Retinal pigment epithelial cell (primary cell): ENCODE results near the gene LIPC.

Source experiments
- DNase-seq: peaks from one replicate; pipeline ENCODE4 v3.0.0-alpha.2; 2010; ENCODE audit warnings: low read depth
- H3K4me3 ChIP-seq: 2 replicates; pipeline ENCODE4 v1.5.1; 2011; ENCODE audit warnings: mild to moderate bottlenecking, low read length, control low read depth, moderate library complexity
- CTCF ChIP-seq: conservative IDR thresholded peaks from 2 replicates; pipeline ENCODE4 v1.5.1; 2011; ENCODE audit warnings: low read depth, low read length, control low read depth, inconsistent platforms

LIPC gene

DNA sequence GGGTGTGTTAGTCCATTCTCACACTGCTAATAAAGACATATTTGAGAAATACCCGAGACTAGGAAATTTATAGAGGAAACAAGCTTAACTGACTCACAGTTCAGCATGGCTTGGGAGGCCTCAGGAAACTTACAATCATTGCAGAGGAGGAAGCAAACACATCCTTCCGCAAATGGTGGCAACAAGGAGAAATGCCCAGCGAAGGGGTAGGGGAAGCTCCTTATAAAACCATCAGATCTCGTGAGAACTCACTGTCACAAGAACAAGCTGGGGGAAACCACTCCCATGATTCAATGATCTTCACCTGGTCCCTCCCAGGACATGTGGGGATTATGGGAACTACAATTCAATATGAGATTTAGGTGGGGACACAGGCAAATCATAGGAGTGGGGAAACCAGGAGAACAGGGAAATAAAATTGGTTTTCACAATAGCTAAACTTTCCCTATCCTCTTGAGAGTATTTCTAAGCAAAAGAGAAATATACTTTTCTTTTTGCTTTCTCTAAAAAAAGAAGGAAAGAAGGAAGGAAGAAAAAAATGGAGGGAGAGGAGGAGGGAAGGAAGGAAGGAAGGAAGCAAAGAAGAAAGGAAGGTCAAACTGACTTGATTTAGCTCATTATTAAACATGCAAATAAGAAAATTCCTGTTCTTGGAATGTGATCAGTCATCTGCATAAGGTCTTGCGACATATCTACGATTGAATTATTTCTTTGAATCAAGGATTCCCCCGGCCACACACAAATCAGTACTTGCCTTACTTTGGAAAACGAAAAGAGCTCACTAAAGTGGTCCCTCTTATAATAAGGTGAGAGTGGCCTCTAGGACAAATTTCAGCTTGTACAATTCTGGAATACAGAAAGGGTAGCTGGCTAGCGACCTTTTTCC, 75.2 kb downstream of the LIPC start:
- H3K4me3 ChIP-seq = no peak overlapping the region
- no peak for DNase-seq
- TF ChIP-seq CTCF = no peak

DNA sequence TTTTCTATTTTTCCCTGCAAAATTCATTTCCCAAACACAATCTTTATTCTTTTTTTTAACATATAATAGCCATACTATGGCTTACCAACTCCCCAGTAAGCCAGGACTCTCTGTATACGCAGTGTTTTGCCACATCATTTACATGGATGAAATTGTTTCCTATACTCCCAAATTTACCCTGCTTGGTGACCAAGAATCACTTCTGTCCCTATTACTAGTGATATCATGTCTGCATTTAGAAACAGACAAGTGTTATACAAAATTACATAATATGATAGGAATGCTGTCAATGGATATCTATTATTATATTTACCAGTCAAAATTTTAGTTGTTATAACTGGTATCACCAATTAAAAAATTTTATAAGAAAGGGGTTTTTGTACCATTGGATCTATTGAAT, 77.8 kb downstream of the LIPC start:
- no peak for TF ChIP-seq CTCF
- H3K4me3 ChIP-seq = no peak overlapping the region
- DNase-seq = no peak

GRCh38 chr15:58510715-58511598, 79.2 kb downstream of the LIPC start:
- TF ChIP-seq CTCF = no peak
- no peak for DNase-seq
- no peak overlapping the region for H3K4me3 ChIP-seq

DNA sequence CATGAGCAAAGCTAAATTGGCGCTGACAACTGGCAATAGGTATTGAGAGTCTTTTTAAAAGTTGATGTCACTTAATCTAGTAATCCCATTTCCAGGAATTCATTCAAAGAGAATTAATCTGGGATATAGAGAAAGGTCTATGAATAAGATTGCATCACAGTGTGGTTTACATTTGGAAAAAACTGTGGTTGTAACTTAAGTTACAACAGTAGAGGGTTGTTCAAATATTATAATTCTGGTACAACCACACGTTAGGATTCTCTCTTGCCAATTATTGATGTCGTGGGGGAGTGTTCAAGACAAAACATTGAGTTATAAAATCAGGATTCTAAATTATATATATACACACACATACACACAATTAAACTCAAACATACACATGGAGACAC, 79.8 kb downstream of the LIPC start:
- no peak for DNase-seq
- H3K4me3 ChIP-seq = no peak overlapping the region
- no peak for TF ChIP-seq CTCF

- no peak for TF ChIP-seq CTCF
- no peak overlapping the region for H3K4me3 ChIP-seq
- DNase-seq = no peak
These were observed 80.7 kb downstream of the LIPC start for GRCh38 chr15:58512522-58512921.

DNA sequence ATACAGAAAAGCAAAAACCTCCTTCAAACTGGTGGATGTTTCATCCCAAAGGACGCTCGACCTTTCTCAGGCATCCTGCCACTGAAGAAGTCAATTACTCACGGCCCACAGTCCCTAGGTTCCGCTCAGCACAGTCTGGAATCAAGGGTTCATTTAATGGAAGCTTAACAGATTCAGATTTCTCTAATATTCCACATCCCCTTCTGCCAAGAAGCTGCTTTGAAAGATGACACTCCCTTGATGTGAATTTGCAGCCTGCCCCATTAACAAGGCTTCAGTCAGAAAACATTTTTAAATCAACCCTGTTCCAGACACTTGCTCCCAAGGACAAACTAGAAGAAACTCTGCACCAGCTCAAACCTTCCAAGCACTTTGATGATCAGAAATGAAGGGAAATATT, 81.2 kb downstream of the LIPC start:
- no peak overlapping the region for H3K4me3 ChIP-seq
- no peak for TF ChIP-seq CTCF
- DNase-seq = no peak
